Tibial nerve (tissue), 3 donors: Measurements from ENCODE around the gene EGLN3.

Experiments used
- CTCF ChIP-seq, 5 experiments: fragments of 200-600 bp in 3 of 5; fragments of 450-650 bp in 2 of 5; sonication (generic) in 3 of 5; IDR thresholded peaks; one replicate each; pipeline ENCODE4 v1.5.1; 2016 to 2019; ENCODE audit warnings: antibody characterized with exemption in 5 of 5, mild to moderate bottlenecking in 3 of 5, moderate library complexity in 2 of 5
- POLR2A ChIP-seq, 2 donors: fragments of 450-650 bp; IDR thresholded peaks; one replicate each; pipeline ENCODE4 v1.6.1; 2017; ENCODE audit warnings: antibody characterized with exemption in 2 of 2, mild to moderate bottlenecking in 2 of 2, moderate library complexity in 2 of 2

- TF ChIP-seq CTCF (IDR thresholded peaks at IDR 0.05) (no peak), POLR2A (IDR thresholded peaks at IDR 0.05) (no peak)
Observed at GRCh38 chr14:33911046-33911445, 39.8 kb downstream of the EGLN3 start.
